GM10248 (cell line): ENCODE data around the gene NACA2.
"Not testable (repeated sequence)": the region's sequence is repeated elsewhere in the genome, so short reads cannot be mapped to it uniquely, and the experiment has no call there.

Source experiments
- CTCF ChIA-PET: fragments of 300-600 bp; sonication (Branson Sonifier 250); formaldehyde crosslinking; extraction: SDS; loops from one replicate; lab custom pipeline; 2021; ENCODE audit warnings: antibody characterized with exemption; lab: Yijun Ruan, JAX
- POLR2A ChIA-PET: fragments of 350-650 bp; sonication (Branson Sonifier 250); formaldehyde crosslinking; extraction: SDS; loops from one replicate; lab custom pipeline; 2020; ENCODE audit warnings: antibody characterized with exemption; lab: Yijun Ruan, JAX
- DNase-seq: peaks from one replicate; pipeline ENCODE4 v3.0.0; 2012; ENCODE audit errors: extremely low spot score
- TF ChIP-seq, protein P1 (sequence below): IDR thresholded peaks from 2 replicates; pipeline ENCODE4 v1.5.1; 2012; ENCODE audit warnings: mild to moderate bottlenecking, low read depth; ENCODE audit errors: extremely low read depth, missing control alignments, control extremely low read depth

NACA2 gene

DNA sequence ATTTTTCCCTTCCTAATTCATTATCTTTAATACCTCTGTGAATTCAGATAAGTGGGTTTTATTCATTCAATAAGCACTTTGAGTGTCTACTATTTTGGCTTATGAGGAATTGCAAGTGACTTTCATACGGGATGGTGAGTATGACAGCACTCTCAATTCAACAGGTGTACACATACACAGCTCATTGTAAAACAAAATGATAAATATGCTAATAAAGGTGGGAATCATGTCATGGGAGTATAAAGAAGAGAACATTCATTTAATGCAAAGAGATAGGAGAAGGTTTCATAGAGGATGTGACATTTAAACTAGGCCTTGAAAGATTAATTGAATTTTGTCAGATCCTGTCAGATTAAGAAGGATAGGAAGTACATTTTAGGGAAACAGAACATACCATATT is 19.4 kb downstream of the NACA2 start:
- CTCF ChIA-PET, result interaction anchor here (1.0 kb wide), 1 partner anchor 8 kb away, joined by 3 read pairs; no protein-coding TSS in a partner anchor
- no peak for DNase-seq
- TF ChIP-seq, protein P1, sequence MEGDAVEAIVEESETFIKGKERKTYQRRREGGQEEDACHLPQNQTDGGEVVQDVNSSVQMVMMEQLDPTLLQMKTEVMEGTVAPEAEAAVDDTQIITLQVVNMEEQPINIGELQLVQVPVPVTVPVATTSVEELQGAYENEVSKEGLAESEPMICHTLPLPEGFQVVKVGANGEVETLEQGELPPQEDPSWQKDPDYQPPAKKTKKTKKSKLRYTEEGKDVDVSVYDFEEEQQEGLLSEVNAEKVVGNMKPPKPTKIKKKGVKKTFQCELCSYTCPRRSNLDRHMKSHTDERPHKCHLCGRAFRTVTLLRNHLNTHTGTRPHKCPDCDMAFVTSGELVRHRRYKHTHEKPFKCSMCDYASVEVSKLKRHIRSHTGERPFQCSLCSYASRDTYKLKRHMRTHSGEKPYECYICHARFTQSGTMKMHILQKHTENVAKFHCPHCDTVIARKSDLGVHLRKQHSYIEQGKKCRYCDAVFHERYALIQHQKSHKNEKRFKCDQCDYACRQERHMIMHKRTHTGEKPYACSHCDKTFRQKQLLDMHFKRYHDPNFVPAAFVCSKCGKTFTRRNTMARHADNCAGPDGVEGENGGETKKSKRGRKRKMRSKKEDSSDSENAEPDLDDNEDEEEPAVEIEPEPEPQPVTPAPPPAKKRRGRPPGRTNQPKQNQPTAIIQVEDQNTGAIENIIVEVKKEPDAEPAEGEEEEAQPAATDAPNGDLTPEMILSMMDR, result no peak
- POLR2A ChIA-PET, result no interaction called here

DNA sequence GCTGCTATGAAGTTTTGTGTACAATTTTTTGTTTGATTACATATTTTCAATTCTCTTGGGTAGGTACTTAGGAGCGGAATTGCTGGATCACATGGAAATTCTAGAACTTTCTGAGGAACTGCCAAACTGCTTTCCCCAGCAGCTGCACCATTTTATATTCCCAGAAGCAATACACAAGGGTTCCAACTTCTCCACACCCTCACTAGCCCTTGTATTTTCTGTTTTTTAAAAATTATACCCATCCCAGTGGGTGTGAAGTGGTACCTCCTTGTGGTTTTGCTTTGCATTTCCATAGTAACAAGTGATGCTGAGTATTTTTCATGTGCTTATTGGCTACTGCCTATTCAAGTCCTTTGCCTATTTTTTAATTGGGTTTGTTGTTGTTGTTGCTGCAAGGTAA is 20.9 kb downstream of the NACA2 start:
- TF ChIP-seq, protein P1, result no peak
- ChIA-PET POLR2A (no interaction called here), CTCF (interaction anchor here (1.2 kb wide), 1 partner anchor 11 kb away, joined by 3 read pairs; no protein-coding TSS in a partner anchor)
- no peak for DNase-seq

DNA sequence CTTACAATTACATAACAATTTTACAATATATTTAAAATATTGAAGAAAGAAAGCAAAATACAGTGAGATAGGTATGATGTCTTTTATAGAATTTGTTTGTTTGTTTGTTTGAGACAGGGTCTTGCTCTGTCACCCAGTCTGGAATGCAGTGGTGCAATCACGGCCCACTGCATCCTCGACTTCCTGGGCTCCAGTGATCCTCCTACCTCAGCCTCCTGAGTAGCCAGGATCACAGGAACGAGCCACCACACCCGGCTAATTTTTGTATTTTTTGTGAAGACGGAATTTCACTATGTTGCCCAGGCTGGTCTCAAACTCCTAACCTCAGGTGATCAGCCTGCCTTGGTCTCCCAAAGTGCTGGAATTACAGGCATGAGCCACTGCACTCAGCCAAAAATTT is 21.5 kb downstream of the NACA2 start:
- DNase-seq, POLR2A ChIA-PET: not testable (repeated sequence)
- CTCF ChIA-PET, result interaction anchor here (1.2 kb wide), 1 partner anchor 11 kb away, joined by 3 read pairs; no protein-coding TSS in a partner anchor

DNA sequence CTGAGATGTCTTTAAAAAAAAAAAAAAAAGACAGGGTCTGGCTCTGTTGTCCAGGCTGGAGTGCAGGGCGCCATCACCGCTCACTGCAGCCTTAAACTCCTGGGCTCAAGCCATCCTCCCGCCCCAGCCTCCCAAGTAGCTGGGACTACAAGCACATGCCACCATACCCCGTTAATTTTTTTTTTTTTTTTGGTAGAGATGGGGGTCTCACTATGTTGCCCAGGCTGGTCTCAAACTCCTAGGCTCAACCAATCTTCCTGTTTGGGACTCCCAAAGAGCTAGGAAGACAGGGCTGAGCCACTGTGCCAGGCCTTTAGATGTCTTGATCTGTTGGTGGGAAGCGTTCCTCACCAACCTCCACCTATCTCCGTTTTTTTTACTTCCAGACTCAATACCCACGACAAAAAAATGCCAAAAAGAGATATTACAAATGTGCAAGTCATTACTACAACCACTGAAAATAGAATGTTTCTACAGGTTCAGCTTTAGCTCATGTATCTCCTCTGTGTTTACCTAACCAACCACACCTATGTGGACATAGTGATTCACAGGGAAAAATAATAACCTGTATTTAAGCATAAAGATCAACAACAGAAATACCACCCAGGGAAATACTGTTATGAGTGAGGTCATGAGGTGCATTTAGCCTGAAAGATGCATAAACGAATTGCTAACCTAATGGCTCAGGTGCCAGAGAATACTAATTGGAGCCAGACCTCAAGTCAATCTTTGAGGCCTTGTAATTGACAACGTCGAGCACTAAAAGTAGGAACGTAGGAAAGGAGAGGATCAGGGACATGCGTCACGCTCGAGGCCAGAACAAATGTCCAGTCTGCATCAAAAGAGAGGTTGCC is 22.6 kb downstream of the NACA2 start:
- ChIA-PET POLR2A (no interaction called here), CTCF (no interaction called here)
- DNase-seq, result no peak
- TF ChIP-seq, protein P1, result no peak

DNA sequence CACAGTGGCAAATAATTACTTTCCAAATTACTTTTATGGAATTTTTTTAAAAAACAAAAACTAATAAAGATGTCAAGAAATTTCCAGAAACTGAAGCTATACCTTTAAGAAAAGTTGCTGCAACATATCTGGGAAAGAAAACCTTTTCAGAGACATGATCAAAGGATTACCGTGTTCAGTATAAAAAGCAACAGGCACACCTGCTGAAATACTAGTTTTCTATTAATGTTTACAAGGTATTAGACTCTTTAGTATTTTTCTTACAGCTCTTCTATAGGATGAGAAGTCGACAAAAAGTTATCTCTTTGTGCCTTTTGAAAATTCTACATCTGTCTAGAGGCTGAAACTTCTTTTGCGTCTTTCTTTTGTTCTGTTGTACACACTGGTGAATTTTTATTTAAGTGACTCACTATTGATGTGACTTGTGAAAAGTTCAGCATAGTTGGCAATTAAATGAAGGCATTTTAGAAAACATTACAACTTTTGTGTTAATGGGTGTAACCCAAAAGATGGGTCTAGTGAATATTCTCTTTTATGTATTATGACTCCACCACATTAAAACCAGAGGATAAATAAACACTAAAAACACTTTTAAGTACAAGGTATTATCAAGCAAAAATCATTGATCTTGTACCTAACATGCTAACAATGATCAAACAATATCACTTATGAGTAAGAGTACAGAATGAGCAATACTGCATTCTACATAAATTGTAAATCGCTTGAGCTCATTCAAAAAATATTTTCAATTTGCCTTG is 23.8 kb downstream of the NACA2 start:
- POLR2A ChIA-PET, result no interaction called here

DNA sequence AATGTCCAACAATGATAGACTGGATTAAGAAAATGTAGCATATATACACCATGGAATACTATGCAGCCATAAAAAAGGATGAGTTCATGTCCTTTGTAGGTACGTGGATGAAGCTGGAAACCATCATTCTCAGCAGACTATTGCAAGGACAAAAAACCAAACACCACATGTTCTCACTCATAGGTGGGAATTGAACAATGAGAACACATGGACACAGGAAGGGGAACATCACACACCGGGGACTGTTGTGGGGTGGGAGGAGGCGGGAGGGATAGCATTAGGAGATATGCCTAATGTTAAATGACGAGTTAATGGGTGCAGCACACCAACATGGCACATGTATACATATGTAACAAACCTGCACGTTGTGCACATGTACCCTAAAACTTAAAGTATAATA is 24.6 kb downstream of the NACA2 start:
- POLR2A ChIA-PET, CTCF ChIA-PET, DNase-seq: not testable (repeated sequence)

More for the DNA sequence above, 23.8 kb downstream of the NACA2 start:
- CTCF ChIA-PET, result no interaction called here
- TF ChIP-seq, protein P1, result no peak
- DNase-seq, result no peak

- POLR2A ChIA-PET, DNase-seq, CTCF ChIA-PET: not testable (repeated sequence)
Measured at GRCh38 chr17:61565850-61566249, 25.2 kb downstream of the NACA2 start.

DNA sequence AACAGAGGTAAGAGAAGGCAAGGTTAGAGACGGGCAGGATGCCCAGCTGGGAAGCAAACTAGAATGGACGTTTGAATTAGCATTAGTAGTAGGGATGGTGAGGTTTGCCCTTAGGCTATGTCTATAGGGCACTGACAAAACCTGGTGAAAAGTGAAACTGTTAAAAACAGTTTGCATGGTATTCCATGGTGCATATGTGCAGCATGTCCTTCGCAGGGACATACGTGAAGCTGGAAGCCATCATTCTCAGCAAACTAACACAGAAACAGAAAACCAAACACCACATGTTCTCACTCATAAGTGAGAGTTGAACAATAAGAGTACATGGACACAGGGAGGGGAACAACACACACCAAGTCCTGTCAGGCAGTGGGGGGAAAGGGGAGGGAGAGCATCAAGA is 25.8 kb downstream of the NACA2 start:
- TF ChIP-seq, protein P1, result no peak
- CTCF ChIA-PET, result no interaction called here
- POLR2A ChIA-PET, result no interaction called here
- no peak for DNase-seq
